ENCODE measurements around the gene SWT1.

The SWT1 gene

DNA sequence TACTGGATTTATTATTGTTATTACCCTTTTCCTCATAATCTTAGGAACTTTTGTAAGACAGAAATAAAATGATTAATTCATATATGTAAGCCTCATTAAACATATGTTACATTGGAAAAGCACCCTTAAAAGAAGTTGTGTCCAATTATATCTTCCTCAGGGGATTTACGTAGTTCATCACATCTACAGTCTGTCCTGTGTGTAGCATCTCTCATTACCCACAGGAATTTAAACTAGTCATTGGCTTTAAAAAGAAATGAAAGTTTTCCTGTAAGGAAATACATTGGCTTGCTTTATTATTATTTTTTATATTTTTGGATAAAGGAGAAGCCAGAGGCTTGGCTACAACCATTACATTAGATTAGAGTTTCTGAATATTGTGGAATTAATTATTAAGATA, 56.1 kb downstream of the SWT1 start:
- no peak overlapping the region for H3K27ac ChIP-seq (ENCODE audit: low read length)
- no peak overlapping the region for H3K4me3 ChIP-seq (ENCODE audit: low read depth in 1 of 2, low read length in 2 of 2)
- H3K4me1 ChIP-seq (ENCODE audit: insufficient read depth, low read length): no peaks in the 10 kb centered on the region
- no peaks in the 10 kb centered on the region for H3K27me3 ChIP-seq (ENCODE audit: insufficient read depth, low read length, poor library complexity)
- TF ChIP-seq, protein P1, sequence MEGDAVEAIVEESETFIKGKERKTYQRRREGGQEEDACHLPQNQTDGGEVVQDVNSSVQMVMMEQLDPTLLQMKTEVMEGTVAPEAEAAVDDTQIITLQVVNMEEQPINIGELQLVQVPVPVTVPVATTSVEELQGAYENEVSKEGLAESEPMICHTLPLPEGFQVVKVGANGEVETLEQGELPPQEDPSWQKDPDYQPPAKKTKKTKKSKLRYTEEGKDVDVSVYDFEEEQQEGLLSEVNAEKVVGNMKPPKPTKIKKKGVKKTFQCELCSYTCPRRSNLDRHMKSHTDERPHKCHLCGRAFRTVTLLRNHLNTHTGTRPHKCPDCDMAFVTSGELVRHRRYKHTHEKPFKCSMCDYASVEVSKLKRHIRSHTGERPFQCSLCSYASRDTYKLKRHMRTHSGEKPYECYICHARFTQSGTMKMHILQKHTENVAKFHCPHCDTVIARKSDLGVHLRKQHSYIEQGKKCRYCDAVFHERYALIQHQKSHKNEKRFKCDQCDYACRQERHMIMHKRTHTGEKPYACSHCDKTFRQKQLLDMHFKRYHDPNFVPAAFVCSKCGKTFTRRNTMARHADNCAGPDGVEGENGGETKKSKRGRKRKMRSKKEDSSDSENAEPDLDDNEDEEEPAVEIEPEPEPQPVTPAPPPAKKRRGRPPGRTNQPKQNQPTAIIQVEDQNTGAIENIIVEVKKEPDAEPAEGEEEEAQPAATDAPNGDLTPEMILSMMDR (IDR thresholded peaks at IDR 0.05; ENCODE audit: borderline replicate concordance, extremely low read depth, low read length, poor library complexity, severe bottlenecking): no peak
- TF ChIP-seq EZH2 (IDR thresholded peaks at IDR 0.05; ENCODE audit: borderline replicate concordance, low read depth, low read length, severe bottlenecking): no peak
- no peak overlapping the region for H3K4me2 ChIP-seq (ENCODE audit: insufficient read depth, low read length)
- ATAC-seq (ENCODE audit: insufficient read depth, low read depth) (no peak), DNase-seq (no peak)
- H2AFZ ChIP-seq (ENCODE audit: low read depth, low read length): no peak overlapping the region
- no peaks in the 10 kb centered on the region for H4K20me1 ChIP-seq (ENCODE audit: insufficient read depth, low read length)
- no peaks in the 10 kb centered on the region for H3K36me3 ChIP-seq (ENCODE audit: insufficient read depth, low read length)
- H3K9ac ChIP-seq (ENCODE audit: low read depth, low read length): no peak overlapping the region
- no peaks in the 10 kb centered on the region for H3K9me3 ChIP-seq (ENCODE audit: insufficient read depth, low read length, severe bottlenecking)
- no peaks in the 10 kb centered on the region for H3K79me2 ChIP-seq (ENCODE audit: insufficient read depth, low read length)

DNA sequence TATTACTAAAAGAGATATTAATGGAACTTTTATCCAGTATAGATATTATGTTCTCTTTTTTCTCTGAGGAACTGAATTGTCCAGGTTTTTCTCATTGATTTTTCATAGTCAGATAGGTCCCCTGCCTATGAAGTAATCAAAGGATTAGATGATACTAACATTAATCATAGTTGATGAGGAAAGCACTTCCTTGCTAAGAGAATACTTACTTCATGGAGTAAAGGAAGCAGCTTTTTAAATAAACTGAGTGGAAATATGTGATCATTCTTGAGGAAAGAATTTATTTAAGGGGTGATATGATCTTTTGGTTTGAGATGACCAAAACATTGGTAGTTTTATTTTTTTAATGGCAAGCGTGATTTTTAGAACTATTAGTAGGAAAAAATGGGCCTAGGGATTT, 58.9 kb downstream of the SWT1 start:
- no peaks in the 10 kb centered on the region for H3K36me3 ChIP-seq (ENCODE audit: insufficient read depth, low read length)
- no peak overlapping the region for H3K4me2 ChIP-seq (ENCODE audit: insufficient read depth, low read length)
- H2AFZ ChIP-seq (ENCODE audit: low read depth, low read length): no peak overlapping the region
- H3K4me3 ChIP-seq (ENCODE audit: low read depth in 1 of 2, low read length in 2 of 2): no peak overlapping the region
- no peaks in the 10 kb centered on the region for H3K79me2 ChIP-seq (ENCODE audit: insufficient read depth, low read length)
- H3K9ac ChIP-seq (ENCODE audit: low read depth, low read length): no peak overlapping the region
- H3K27me3 ChIP-seq (ENCODE audit: insufficient read depth, low read length, poor library complexity): no peaks in the 10 kb centered on the region
- no peak for ATAC-seq (ENCODE audit: insufficient read depth, low read depth)
- no peak for TF ChIP-seq EZH2 (IDR thresholded peaks at IDR 0.05; ENCODE audit: borderline replicate concordance, low read depth, low read length, severe bottlenecking)
- TF ChIP-seq, protein P1 (IDR thresholded peaks at IDR 0.05; ENCODE audit: borderline replicate concordance, extremely low read depth, low read length, poor library complexity, severe bottlenecking): no peak
- H3K9me3 ChIP-seq (ENCODE audit: insufficient read depth, low read length, severe bottlenecking): no peaks in the 10 kb centered on the region
- no peak for DNase-seq
- no peaks in the 10 kb centered on the region for H3K4me1 ChIP-seq (ENCODE audit: insufficient read depth, low read length)
- no peak overlapping the region for H3K27ac ChIP-seq (ENCODE audit: low read length)
- no peaks in the 10 kb centered on the region for H4K20me1 ChIP-seq (ENCODE audit: insufficient read depth, low read length)

DNA sequence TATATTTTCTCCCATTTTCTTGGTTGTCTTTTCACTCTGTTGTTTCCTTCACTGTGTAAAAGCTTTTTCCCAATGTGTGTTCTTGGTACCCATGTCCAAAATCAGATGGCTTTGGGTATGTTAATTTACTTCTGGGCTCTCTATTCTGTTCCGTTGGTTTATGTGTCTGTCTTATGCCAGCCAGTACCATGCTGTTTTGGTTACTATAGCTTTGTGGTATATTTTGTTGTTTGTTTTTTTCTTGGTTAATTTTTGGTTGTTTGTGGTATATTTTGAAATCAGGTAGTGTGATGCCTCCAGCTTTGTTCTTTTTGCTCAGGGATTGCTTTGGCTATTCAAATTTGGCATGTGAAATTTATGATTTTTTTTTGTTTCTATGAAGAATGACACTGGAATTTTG, 67.2 kb downstream of the SWT1 start:
- Histone ChIP-seq H3K27ac (ENCODE audit: low read length) (no peak overlapping the region), H3K4me1 (ENCODE audit: insufficient read depth, low read length) (no peaks in the 10 kb centered on the region), H3K4me2 (ENCODE audit: insufficient read depth, low read length) (no peak overlapping the region), H3K9me3 (ENCODE audit: insufficient read depth, low read length, severe bottlenecking) (peaks cover 2% of the 10 kb centered on the region), H2AFZ (ENCODE audit: low read depth, low read length) (no peak overlapping the region), H3K4me3 (ENCODE audit: low read depth in 1 of 2, low read length in 2 of 2) (no peak overlapping the region), H3K36me3 (ENCODE audit: insufficient read depth, low read length) (0 out of 2 replicates have a peak, but pooled peaks cover 3% of the 10 kb centered on the region), H3K9ac (ENCODE audit: low read depth, low read length) (no peak overlapping the region), H3K27me3 (ENCODE audit: insufficient read depth, low read length, poor library complexity) (no peaks in the 10 kb centered on the region), H3K79me2 (ENCODE audit: insufficient read depth, low read length) (no peaks in the 10 kb centered on the region), H4K20me1 (ENCODE audit: insufficient read depth, low read length) (no peaks in the 10 kb centered on the region)
- DNase-seq (no peak), ATAC-seq (ENCODE audit: insufficient read depth, low read depth) (no peak)
- TF ChIP-seq EZH2 (IDR thresholded peaks at IDR 0.05; ENCODE audit: borderline replicate concordance, low read depth, low read length, severe bottlenecking): no peak
- TF ChIP-seq, protein P1 (IDR thresholded peaks at IDR 0.05; ENCODE audit: borderline replicate concordance, extremely low read depth, low read length, poor library complexity, severe bottlenecking): no peak

DNA sequence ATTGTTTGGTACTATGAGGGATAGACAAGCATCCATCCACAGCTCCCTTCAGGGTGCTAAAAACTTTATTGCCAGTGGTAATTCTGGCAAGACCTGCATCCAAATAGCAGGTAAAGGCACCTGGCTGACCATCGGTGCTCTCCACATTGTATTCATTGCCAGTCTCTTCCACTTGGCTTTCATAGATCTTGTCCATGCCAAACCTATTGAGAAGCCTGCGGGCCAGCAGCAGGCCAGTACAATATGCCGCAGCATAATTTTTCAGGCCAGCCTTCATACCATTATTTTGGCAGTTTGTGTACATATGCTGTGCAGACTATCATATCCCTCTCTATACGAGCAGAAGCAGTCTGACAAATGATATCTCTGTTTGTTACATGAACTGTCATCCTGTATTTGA, 70.2 kb downstream of the SWT1 start:
- Histone ChIP-seq H3K9me3 (ENCODE audit: insufficient read depth, low read length, severe bottlenecking) (peaks cover 2% of the 10 kb centered on the region), H2AFZ (ENCODE audit: low read depth, low read length) (no peak overlapping the region), H3K9ac (ENCODE audit: low read depth, low read length) (no peak overlapping the region), H4K20me1 (ENCODE audit: insufficient read depth, low read length) (no peaks in the 10 kb centered on the region), H3K27ac (ENCODE audit: low read length) (no peak overlapping the region), H3K4me3 (ENCODE audit: low read depth in 1 of 2, low read length in 2 of 2) (no peak overlapping the region), H3K4me2 (ENCODE audit: insufficient read depth, low read length) (no peak overlapping the region), H3K4me1 (ENCODE audit: insufficient read depth, low read length) (no peaks in the 10 kb centered on the region), H3K36me3 (ENCODE audit: insufficient read depth, low read length) (0 out of 2 replicates have a peak, but pooled peaks cover 3% of the 10 kb centered on the region), H3K79me2 (ENCODE audit: insufficient read depth, low read length) (no peaks in the 10 kb centered on the region), H3K27me3 (ENCODE audit: insufficient read depth, low read length, poor library complexity) (no peaks in the 10 kb centered on the region)
- DNase-seq (no peak), ATAC-seq (ENCODE audit: insufficient read depth, low read depth) (no peak)
- TF ChIP-seq, protein P1 (IDR thresholded peaks at IDR 0.05; ENCODE audit: borderline replicate concordance, extremely low read depth, low read length, poor library complexity, severe bottlenecking): no peak
- no peak for TF ChIP-seq EZH2 (IDR thresholded peaks at IDR 0.05; ENCODE audit: borderline replicate concordance, low read depth, low read length, severe bottlenecking)
